Calu3 (cell line): ENCODE results near the gene RPS6KA5. TPM values are rescaled to one million over a fixed set of nuclear protein-coding genes. Genes with fewer than 3 reads are reported as not detected.
A peak's percentile ranks its signal among the peaks of the same experiment; 100 is the strongest.

Experiments
- BruUV-seq: library from RNA; stranded (reverse); fragments of 400-500 nt; replicated peaks from 2 replicates; lab custom pipeline; 2021; lab: Mats Ljungman, UMichigan
- CTCF ChIA-PET: fragments of 300-600 bp; sonication (Branson Sonifier 250); formaldehyde crosslinking; loops from one replicate; lab custom pipeline; 2022; ENCODE audit warnings: antibody characterized with exemption; lab: Charles Lee
- DNase-seq: peaks from one replicate; pipeline ENCODE4 v3.0.0; 2022
- H3K27ac Mint-ChIP-seq: one replicate; pipeline ENCODE4 v1.8.0; 2022; ENCODE audit warnings: mixed read lengths; ENCODE audit not compliant: unreplicated experiment
- H3K27me3 Mint-ChIP-seq: one replicate; pipeline ENCODE4 v1.8.0; 2022; ENCODE audit warnings: mixed read lengths; ENCODE audit not compliant: unreplicated experiment
- H3K36me3 Mint-ChIP-seq: one replicate; pipeline ENCODE4 v1.8.0; 2022; ENCODE audit warnings: mild to moderate bottlenecking, moderate library complexity, mixed read lengths; ENCODE audit not compliant: insufficient read depth, unreplicated experiment
- H3K4me1 Mint-ChIP-seq: one replicate; pipeline ENCODE4 v1.8.0; 2022; ENCODE audit warnings: mild to moderate bottlenecking, low read depth, mixed read lengths; ENCODE audit not compliant: unreplicated experiment
- H3K4me3 Mint-ChIP-seq: one replicate; pipeline ENCODE4 v1.8.0; 2022; ENCODE audit warnings: mild to moderate bottlenecking, low read depth, moderate library complexity, mixed read lengths; ENCODE audit not compliant: unreplicated experiment
- H3K9me3 Mint-ChIP-seq: one replicate; pipeline ENCODE4 v1.8.0; 2022; ENCODE audit warnings: low read depth, mixed read lengths; ENCODE audit not compliant: unreplicated experiment
- CTCF ChIP-seq: fragments of 200-600 bp; IDR thresholded peaks from one replicate; pipeline ENCODE4 v1.8.0; 2022; ENCODE audit warnings: antibody characterized with exemption; ENCODE audit not compliant: unreplicated experiment
- intact Hi-C: fragments of 100-400 bp; cut with micrococcal nuclease; formaldehyde crosslinking; loops from one replicate; pipeline ENCODE4 v1.10.0; 2022; ENCODE audit not compliant: unreplicated experiment
- total RNA-seq: library from RNA; stranded (reverse); gene quantifications from 2 replicates; pipeline ENCODE4 v1.2.3, GENCODE V29; 2022

The RPS6KA5 gene
- total RNA-seq, 1 experiment from 2014 or later = 10.3 TPM

GRCh38 chr14:90905531-90905930 is 154.9 kb downstream of the RPS6KA5 start:
- DNase-seq = no peak
- Mint-ChIP-seq H3K36me3 (no peaks in the 10 kb centered on the region), H3K4me3 (no peak overlapping the region), H3K4me1 (no peaks in the 10 kb centered on the region), H3K27me3 (no peaks in the 10 kb centered on the region), H3K9me3 (no peaks in the 10 kb centered on the region), H3K27ac (no peak overlapping the region)
- BruUV-seq = no TSS peak
- TF ChIP-seq CTCF = no peak
- intact Hi-C loops = no loop called here
- CTCF ChIA-PET = no interaction called here

DNA sequence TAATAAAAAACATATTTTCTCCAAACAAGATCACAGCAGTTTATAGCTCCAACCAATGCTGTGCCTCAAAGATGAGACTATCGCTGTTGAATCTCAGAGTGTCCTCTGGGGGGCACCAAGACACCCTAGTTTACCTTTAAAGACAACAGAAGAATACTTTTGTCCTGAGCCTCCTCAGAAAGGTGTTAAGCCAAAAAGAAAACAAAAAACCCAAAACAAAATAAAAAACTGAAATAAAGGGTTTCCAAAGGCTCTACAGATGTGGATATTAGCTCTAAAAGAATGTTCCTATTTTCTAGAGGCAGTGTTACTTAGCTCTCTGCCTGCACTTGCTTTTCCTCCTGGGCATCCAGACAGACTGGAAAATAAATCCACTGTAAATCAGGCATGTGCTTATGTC is 157.3 kb downstream of the RPS6KA5 start:
- no TSS peak for BruUV-seq
- Mint-ChIP-seq H3K4me3 (no peak overlapping the region), H3K27me3 (no peaks in the 10 kb centered on the region), H3K27ac (no peak overlapping the region), H3K4me1 (no peaks in the 10 kb centered on the region), H3K36me3 (no peaks in the 10 kb centered on the region), H3K9me3 (no peaks in the 10 kb centered on the region)
- TF ChIP-seq CTCF = peak; percentile 27
- CTCF ChIA-PET = interaction anchor here (0.6 to 1.7 kb wide), 7 partner anchors 9 to 269 kb away, joined by 3 to 26 read pairs (median 3); partner anchors contain the start of genes DGLUCY and RPS6KA5
- DNase-seq = peak; percentile 63
- intact Hi-C loops = loop anchor here (1.0 to 5.0 kb wide), 5 partner anchors 156 to 601 kb away; no protein-coding TSS in a partner anchor

GRCh38 chr14:90900476-90901083 is 159.9 kb downstream of the RPS6KA5 start:
- no peak overlapping the region for H3K27ac Mint-ChIP-seq
- H3K9me3 Mint-ChIP-seq = no peaks in the 10 kb centered on the region
- no peak overlapping the region for H3K4me3 Mint-ChIP-seq
- no peaks in the 10 kb centered on the region for H3K36me3 Mint-ChIP-seq
- intact Hi-C loops = loop anchor here (5.0 kb wide), 1 partner anchor 598 kb away; no protein-coding TSS in a partner anchor
- DNase-seq = no peak
- TF ChIP-seq CTCF = no peak
- BruUV-seq = no TSS peak
- H3K4me1 Mint-ChIP-seq = no peaks in the 10 kb centered on the region
- CTCF ChIA-PET = no interaction called here
- no peaks in the 10 kb centered on the region for H3K27me3 Mint-ChIP-seq

DNA sequence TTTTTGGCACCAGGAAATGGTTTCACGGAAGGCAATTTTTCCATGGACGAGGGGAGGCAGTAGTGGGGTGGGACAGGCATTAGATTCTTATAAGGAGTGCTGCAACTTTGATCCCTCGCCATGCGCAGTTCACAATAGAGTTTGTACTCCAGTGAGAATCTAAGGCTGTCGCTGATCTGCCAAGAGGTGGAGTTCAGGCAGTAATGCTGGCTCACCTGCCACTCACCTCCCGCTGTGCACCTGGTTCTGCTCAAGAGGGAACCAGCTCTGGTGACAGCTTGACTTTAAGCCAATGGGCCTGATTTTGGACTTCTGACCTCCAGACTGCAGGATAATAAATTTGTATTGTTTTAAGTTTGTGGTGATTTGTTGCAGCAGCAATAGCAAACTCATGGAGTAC is 163.4 kb downstream of the RPS6KA5 start:
- no peak overlapping the region for H3K4me3 Mint-ChIP-seq
- no peaks in the 10 kb centered on the region for H3K36me3 Mint-ChIP-seq
- intact Hi-C loops = no loop called here
- CTCF ChIA-PET = no interaction called here
- no peaks in the 10 kb centered on the region for H3K4me1 Mint-ChIP-seq
- TF ChIP-seq CTCF = no peak
- no peak for DNase-seq
- H3K9me3 Mint-ChIP-seq = no peaks in the 10 kb centered on the region
- BruUV-seq = no TSS peak
- H3K27me3 Mint-ChIP-seq = no peaks in the 10 kb centered on the region
- no peak overlapping the region for H3K27ac Mint-ChIP-seq
